Colon (tissue), 2 donors: ENCODE results near the gene SUSD3.

Experiments used
- FAIRE-seq: peaks from 2 replicates; lab custom pipeline; 2012; peaks lifted over from hg19 to GRCh38; lab: Jason Lieb, UNC
- donor health status: control.
- donor health status: control.

SUSD3 gene

GRCh38 chr9:93030642-93031628 lies 27.6 kb upstream of the SUSD3 start:
- no peak for FAIRE-seq

- FAIRE-seq: no peak
Observed at GRCh38 chr9:93031629-93032430, 26.7 kb upstream of the SUSD3 start.

DNA sequence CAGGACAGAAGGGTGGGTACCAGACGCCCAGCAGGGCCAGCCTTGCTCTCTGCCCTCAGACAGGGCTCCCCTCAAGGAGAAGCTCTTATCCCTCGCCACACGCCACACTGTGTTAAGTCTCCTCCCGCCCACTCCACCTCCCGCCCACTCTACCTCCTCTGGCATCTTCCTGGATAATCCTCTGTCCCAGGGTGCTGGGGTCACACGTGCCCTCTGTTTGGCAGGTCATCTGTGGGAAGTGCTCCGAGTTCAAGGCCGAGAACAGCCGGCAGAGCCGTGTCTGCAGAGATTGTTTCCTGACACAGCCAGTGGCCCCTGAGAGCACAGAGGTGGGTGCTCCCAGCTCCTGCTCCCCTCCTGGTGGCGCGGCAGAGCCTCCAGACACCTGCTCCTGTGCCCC lies 26.0 kb upstream of the SUSD3 start:
- no peak for FAIRE-seq

- no peak for FAIRE-seq
Observed at GRCh38 chr9:93033531-93033930, 25.0 kb upstream of the SUSD3 start.

- FAIRE-seq: no peak
Observed at GRCh38 chr9:93035106-93035660, 23.3 kb upstream of the SUSD3 start.

DNA sequence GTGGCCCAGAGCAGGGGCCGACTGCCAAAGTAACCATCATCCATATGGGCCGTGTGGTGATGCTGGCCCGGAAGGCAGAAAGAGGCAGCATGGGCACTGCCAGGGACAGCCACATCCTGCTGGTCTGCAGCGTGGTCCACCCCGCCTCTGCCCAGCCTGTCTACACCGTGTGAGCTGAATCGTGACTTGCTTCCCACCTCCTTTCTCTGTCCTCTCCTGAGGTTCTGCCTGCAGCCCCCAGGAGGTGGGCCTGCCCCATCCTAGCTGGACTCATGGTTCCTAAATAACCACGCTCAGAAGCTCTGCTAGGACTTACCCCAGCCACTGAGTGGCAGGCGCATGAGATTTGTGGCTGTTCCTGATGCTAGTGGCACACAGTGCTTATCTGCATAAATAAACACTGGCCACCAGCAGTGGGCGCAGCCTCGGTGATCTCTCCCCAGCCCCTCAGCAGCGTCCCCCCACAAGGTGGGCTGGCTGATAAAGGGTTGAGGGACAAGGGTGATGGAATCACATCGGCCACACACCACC lies 22.6 kb upstream of the SUSD3 start:
- FAIRE-seq: no peak

- no peak for FAIRE-seq
Observed at GRCh38 chr9:93036887-93037475, 21.5 kb upstream of the SUSD3 start.

DNA sequence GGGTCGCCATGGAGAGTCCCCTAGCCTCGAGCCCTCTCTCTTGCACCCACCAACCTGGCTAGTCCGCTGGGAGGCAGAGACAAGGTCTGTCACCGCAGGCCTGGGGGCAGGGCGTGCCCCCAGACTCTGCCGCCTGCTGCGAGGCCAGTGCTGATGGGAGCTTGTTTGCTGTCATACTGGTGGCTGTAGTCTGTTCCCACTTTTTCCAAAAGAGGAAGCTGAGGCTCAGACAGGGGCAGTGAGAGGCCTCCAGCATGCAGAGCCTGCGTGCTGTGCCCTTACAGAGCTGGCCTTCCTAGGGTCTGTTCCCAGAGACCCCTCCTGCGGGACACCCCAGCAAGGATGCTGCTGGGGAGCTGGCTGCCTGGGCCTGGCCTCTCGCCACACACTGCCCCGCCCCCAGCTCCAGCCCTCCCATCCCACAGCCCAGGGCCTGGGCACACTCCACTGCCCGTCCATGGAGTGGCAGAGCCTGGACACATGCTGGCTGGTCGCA lies 21.0 kb upstream of the SUSD3 start:
- no peak for FAIRE-seq

DNA sequence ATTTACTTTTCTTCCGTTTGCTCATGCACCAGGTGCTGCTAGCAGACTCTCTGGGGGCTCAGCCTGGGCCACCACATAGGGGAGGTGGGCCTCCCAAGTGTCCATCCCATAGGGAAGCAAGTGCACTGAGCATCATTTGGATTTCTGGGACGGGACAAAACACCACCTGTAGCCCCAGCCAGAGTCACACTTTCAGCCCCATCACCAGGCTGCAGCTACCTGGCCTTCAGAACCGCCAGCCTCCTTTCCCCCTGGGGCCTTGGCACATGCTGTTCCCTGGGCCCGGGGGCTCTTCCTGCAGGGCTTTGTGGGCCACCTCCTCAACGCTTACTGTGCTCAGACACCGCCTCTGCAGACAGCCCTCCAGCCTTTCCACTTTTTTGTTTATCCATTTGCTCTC lies 19.6 kb upstream of the SUSD3 start:
- no peak for FAIRE-seq

- FAIRE-seq: no peak
Observed at GRCh38 chr9:93039456-93039855, 19.0 kb upstream of the SUSD3 start.

- no peak for FAIRE-seq
Observed at GRCh38 chr9:93039976-93040375, 18.5 kb upstream of the SUSD3 start.

- FAIRE-seq: no peak
Observed at GRCh38 chr9:93040409-93040808, 18.1 kb upstream of the SUSD3 start.

DNA sequence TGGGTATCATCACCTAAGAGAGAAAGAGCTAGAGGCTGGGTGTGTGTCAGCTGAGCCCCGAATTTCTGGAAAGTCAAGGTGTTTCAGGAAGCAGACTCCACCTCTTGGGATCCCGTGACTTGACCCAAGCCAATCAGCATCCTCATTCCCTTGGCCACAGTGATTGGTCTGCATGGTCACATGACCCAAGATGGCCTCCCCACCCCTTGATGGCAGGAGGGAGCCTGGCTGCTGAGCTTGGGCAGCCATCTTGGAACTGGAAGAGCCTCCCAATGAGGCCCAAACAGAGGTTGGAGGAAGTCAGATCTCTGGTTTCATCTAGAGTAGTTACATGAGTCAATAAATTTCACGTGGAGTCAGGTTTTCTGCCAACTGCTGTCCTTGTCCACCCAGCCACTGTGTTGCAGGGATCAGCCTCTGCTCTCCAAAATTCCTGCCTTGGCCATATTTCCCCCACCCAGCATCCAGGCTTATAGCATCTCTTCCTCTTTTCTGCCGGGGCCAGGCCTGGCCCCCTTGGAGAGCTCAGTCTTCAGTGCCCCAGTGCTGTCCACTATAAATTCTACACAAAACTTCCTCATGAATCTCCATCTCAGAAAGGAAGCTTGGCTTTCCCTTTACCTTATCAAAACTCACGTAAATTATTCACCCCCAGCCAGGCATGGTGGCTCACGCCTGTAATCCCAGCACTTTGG lies 17.2 kb upstream of the SUSD3 start:
- FAIRE-seq: no peak

GRCh38 chr9:93043122-93043521 lies 15.4 kb upstream of the SUSD3 start:
- FAIRE-seq: no peak

- FAIRE-seq: no peak
Observed at GRCh38 chr9:93045521-93045920, 13.0 kb upstream of the SUSD3 start.

DNA sequence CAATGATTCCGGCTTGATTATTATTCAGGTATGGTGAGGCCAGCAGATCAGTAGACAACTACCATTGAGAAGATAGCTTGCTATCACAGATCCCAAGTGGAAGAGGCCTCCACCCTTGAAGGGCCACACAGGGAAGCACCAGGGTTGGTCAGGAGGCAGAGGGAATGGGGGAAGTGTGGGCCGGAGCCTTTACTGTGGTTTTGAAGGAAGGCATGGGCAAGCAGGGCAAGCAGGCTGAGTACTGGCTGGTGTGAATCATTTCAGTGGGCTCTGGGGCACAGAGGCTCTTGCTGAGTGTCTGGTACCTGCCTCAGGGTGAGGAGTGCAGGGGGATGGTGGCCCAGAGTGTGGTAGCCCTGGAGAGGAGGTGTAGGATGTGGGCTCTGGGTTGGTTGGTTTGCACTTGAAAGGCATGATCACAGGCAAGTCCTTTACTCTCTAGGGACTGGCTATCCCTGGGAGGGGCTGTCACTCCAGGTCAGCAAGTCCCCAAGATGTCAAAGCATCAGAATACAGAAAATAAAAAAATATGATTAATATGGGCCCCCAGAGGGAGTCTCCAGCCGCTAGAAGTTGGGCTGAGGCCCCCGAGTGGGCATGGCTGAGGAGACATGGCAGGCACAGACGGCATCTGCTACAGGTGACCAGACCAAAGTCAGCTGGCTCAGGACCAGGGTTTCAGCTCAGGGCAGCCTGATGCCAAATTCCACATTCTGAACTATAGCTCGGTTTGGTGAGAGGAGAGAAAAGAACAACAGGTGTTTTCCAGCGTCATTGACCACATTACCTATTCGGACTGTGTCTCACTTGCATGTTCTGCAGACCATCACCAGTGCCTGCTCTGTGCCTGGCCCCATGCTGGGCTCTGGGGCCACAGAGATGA lies 9.7 kb upstream of the SUSD3 start:
- FAIRE-seq: no peak

DNA sequence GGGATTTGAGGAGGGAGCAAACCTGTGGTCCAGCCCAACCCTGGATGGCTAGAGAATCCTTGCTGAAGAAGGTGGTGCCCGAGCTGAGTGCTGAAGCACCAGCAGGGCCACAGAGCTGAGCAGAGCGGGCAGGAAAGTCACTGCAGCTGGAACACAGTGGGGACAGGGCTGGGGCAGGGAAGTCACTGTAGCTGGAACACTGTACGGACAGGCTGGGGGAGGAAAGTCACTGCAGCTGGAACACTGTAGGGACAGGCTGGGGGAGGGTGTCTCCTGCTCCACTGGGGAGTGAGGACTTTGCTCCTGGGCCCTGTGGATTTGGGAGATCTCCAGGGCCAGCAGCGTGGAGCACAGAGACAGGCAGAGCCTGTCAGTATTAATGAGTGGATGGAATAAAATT lies 9.0 kb upstream of the SUSD3 start:
- FAIRE-seq: no peak

DNA sequence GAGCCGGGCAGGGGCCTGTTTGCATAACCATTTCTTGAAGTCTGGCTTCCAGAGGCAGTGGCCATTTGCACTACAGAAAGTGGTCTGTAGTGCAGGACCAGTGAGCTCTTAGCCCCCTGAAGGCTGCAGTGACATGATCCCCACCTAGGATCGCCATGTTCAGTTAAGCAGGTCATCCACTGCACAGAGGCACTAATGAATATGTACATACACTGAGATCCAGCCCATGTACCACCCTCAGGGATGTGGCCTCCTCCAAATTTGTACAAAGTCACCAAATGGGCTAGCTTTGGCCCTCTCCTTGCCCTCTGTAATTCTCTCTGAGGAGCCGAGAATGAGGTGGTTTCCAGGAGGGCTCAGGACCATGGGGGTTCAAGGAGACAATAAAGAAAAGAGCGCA lies 8.3 kb upstream of the SUSD3 start:
- no peak for FAIRE-seq

- no peak for FAIRE-seq
Observed at GRCh38 chr9:93051680-93052089, 6.8 kb upstream of the SUSD3 start.

- no peak for FAIRE-seq
Observed at GRCh38 chr9:93052791-93053540, 5.5 kb upstream of the SUSD3 start.
